Stomach (tissue), 4 donors: ENCODE data around the gene MRPS17.

Experiments
- EP300 ChIP-seq: sonication (generic); formaldehyde crosslinking; IDR thresholded peaks from one replicate; pipeline ENCODE4 v1.6.1; 2017; ENCODE audit warnings: antibody characterized with exemption
- POLR2A ChIP-seq, 4 donors: fragments of 450-650 bp; IDR thresholded peaks; one replicate each; pipeline ENCODE4 v1.6.1; 2016; ENCODE audit warnings: antibody characterized with exemption in 4 of 4, control low read depth in 2 of 4, mild to moderate bottlenecking in 1 of 4, moderate library complexity in 1 of 4
- POLR2AphosphoS5 ChIP-seq, 3 donors: sonication (generic); formaldehyde crosslinking; IDR thresholded peaks; one replicate each; pipeline ENCODE4 v1.6.1; 2016; ENCODE audit warnings: antibody characterized with exemption in 3 of 3
- TF ChIP-seq, protein P1 (sequence below), 7 experiments: fragments of 450-650 bp in 4 of 7; fragments of 200-600 bp in 3 of 7; sonication (generic) in 3 of 7; IDR thresholded peaks; one replicate each; pipeline ENCODE4 v1.5.1; 2016 to 2019; ENCODE audit warnings: antibody characterized with exemption in 7 of 7, control low read depth in 2 of 7, mild to moderate bottlenecking in 1 of 7

DNA sequence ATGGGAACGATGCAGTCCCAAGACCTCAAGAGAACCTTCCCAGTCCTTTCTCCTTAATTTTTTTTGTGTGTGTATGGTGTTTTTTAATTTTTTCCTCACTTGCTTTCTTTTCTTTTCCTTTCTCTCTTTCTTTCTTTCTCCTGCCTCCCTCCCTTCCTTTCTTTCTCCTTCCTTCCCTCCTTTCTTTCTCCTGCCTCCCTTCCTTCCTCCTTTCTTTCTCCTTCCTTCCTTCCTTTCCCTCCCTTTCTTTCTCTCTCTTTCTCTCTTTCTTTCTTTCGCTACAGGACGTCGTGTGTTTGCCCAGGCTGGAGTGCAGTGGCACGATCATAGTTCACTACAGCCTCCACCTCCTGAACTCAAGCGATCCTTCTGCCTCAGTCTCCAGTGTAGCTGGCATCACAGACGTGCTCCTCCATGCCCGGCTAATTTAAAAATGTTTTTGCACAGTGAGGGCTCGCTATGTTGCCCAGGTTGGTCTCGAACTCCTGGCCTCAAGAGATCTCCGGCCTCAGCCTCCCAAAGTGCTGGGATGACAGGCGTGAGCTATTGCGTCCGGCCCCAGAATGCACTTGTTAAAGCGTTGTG is 12.0 kb downstream of the MRPS17 start:
- TF ChIP-seq, protein P1, sequence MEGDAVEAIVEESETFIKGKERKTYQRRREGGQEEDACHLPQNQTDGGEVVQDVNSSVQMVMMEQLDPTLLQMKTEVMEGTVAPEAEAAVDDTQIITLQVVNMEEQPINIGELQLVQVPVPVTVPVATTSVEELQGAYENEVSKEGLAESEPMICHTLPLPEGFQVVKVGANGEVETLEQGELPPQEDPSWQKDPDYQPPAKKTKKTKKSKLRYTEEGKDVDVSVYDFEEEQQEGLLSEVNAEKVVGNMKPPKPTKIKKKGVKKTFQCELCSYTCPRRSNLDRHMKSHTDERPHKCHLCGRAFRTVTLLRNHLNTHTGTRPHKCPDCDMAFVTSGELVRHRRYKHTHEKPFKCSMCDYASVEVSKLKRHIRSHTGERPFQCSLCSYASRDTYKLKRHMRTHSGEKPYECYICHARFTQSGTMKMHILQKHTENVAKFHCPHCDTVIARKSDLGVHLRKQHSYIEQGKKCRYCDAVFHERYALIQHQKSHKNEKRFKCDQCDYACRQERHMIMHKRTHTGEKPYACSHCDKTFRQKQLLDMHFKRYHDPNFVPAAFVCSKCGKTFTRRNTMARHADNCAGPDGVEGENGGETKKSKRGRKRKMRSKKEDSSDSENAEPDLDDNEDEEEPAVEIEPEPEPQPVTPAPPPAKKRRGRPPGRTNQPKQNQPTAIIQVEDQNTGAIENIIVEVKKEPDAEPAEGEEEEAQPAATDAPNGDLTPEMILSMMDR (IDR thresholded peaks at IDR 0.05) = no peak
- TF ChIP-seq POLR2A (IDR thresholded peaks at IDR 0.05) (no peak), POLR2AphosphoS5 (IDR thresholded peaks at IDR 0.05) (no peak), EP300 (no peak)
